Ovary (tissue), 9 donors: ENCODE measurements around the gene OTOS. TPM values are rescaled to one million over a fixed set of nuclear protein-coding genes. Genes with fewer than 3 reads are reported as not detected.

Source experiments
- DNase-seq, 5 donors: peaks; one replicate each; pipeline ENCODE4 v3.0.0-alpha.2; 2019 to 2020
- H3K27ac ChIP-seq, 2 donors: fragments of 200-600 bp; one replicate each; pipeline versions ENCODE4 v1.5.1 to v1.8.0; 2019 to 2022
- H3K27me3 ChIP-seq: fragments of 200-600 bp; one replicate; pipeline ENCODE4 v1.8.0; 2022
- H3K36me3 ChIP-seq: fragments of 200-600 bp; sonication (generic); one replicate; pipeline ENCODE4 v1.5.1; 2019
- H3K4me1 ChIP-seq: one replicate; pipeline ENCODE4 v1.8.1; 2013; ENCODE audit warnings: mild to moderate bottlenecking, moderate library complexity; ENCODE audit not compliant: insufficient read depth
- H3K4me3 ChIP-seq: fragments of 200-600 bp; sonication (generic); one replicate; pipeline ENCODE4 v1.5.1; 2017
- H3K9me3 ChIP-seq, 2 donors: fragments of 200-600 bp in 1 of 2; sonication (generic) in 1 of 2; one replicate each; pipeline versions ENCODE4 v1.5.1 to v1.8.1; 2013 to 2019; ENCODE audit warnings: mild to moderate bottlenecking in 1 of 2, moderate library complexity in 1 of 2
- CTCF ChIP-seq, 3 donors: fragments of 450-650 bp in 2 of 3; fragments of 200-600 bp in 1 of 3; IDR thresholded peaks; one replicate each; pipeline versions ENCODE4 v1.5.1 to v1.8.0; 2016 to 2022; ENCODE audit warnings: antibody characterized with exemption in 3 of 3, mild to moderate bottlenecking in 1 of 3
- EP300 ChIP-seq: sonication (generic); formaldehyde crosslinking; IDR thresholded peaks from one replicate; pipeline ENCODE4 v1.6.1; 2017; ENCODE audit warnings: antibody characterized with exemption
- POLR2A ChIP-seq: fragments of 450-650 bp; IDR thresholded peaks from one replicate; pipeline ENCODE4 v1.6.1; 2017; ENCODE audit warnings: antibody characterized with exemption, mild to moderate bottlenecking, moderate library complexity
- WGBS, 3 donors: extraction: QIAGEN DNeasy Blood & Tissue Kit in 1 of 3; methylation state at CpG; one replicate each; pipeline versions ENCODE4 v1.1.5 to v1.1.7; 2013 to 2017; 5-methylcytosine and 5-hydroxymethylcytosine counted together
- intact Hi-C, 4 donors: fragments of 100-400 bp; cut with DNase I; formaldehyde crosslinking; loops; one replicate each; pipeline versions ENCODE4 v1.11.0 to v1.15.1; 2022 to 2023
- polyA plus RNA-seq, 2 donors: library from polyadenylated mRNA; stranded (reverse); fragments of 200-250 nt in 1 of 2; fragments of 350-450 nt in 1 of 2; fragmentation: Illumina TruSeq in 1 of 2; extraction: RNeasy Lipid Tissue Mini Kit (QIAGEN cat#74804) in 1 of 2; gene quantifications; one replicate each; pipeline ENCODE4 v1.2.3, GENCODE V29; 2013 to 2014
- total RNA-seq, 7 donors: library from RNA; depleted of rRNA in 2 of 7; stranded (reverse); fragments of >200 nt in 2 of 7; fragmentation: NEBNext Ultra II Directional in 3 of 7; extraction: Animal tissue kit (Norgen Biotek cat#: 25700) in 3 of 7; gene quantifications; one replicate each; pipeline versions ENCODE4 v1.1.0 to v1.2.4, GENCODE V29; 2016 to 2023
- donor health status: DM: no; HTN: no; CAD: no; lungs with moderate emphysema.
- donor health status: DM: no; HTN: no; CAD: no.
- donor health status: Bipolar disorder and iron deficiency.
- donor health status: DM: yes; HTN: yes; CAD: no.
- donor health status: DM: no; HTN: no; CAD: no.
- donor health status: DM: yes; HTN: yes; CAD: no.

OTOS gene
- total and polyA plus RNA-seq, 9 donors, result not detected

- no peak overlapping the region for H3K4me3 ChIP-seq
- 57 to 61% (median 58%) methylated on average over 3 of the region's 3 CpGs for WGBS, 3 donors
- DNase-seq, result no peak
- no peaks in the 10 kb centered on the region for H3K27me3 ChIP-seq
- peaks cover 0 to 4% of the 10 kb centered on the region in 2 donors for H3K9me3 ChIP-seq
- H3K4me1 ChIP-seq, result no peaks in the 10 kb centered on the region
- no peaks in the 10 kb centered on the region for H3K36me3 ChIP-seq
- intact Hi-C loops, result no loop called here
- no peak overlapping the region for H3K27ac ChIP-seq
- no peak for TF ChIP-seq EP300
- no peak for TF ChIP-seq POLR2A
- no peak for TF ChIP-seq CTCF (IDR thresholded peaks at IDR 0.05)
Observed at GRCh38 chr2:240184656-240185055, 44.2 kb upstream of the OTOS start.

GRCh38 chr2:240183875-240184590 lies 43.6 kb upstream of the OTOS start:
- Histone ChIP-seq H3K27ac (no peak overlapping the region), H3K36me3 (no peaks in the 10 kb centered on the region), H3K4me3 (no peak overlapping the region), H3K9me3 (peaks cover 0 to 4% of the 10 kb centered on the region in 2 donors), H3K27me3 (no peaks in the 10 kb centered on the region), H3K4me1 (no peaks in the 10 kb centered on the region)
- 81 to 89% (median 85%) methylated on average over 13 of the region's 13 CpGs for WGBS, 3 donors
- peak in 1 of 5 donors; percentile 9 for DNase-seq
- intact Hi-C loops, result no loop called here
- TF ChIP-seq POLR2A (no peak), EP300 (no peak), CTCF (IDR thresholded peaks at IDR 0.05) (no peak)

- no peak for TF ChIP-seq POLR2A
- no peak for TF ChIP-seq EP300
- TF ChIP-seq CTCF (IDR thresholded peaks at IDR 0.05), result no peak
- DNase-seq, result peak in 1 of 5 donors; percentile 6
- no peak overlapping the region for H3K4me3 ChIP-seq
- intact Hi-C loops, result no loop called here
- 70 to 75% (median 74%) methylated on average over 22 of the region's 22 CpGs for WGBS, 3 donors
- no peaks in the 10 kb centered on the region for H3K36me3 ChIP-seq
- H3K27me3 ChIP-seq, result no peaks in the 10 kb centered on the region
- no peaks in the 10 kb centered on the region for H3K4me1 ChIP-seq
- H3K27ac ChIP-seq, result no peak overlapping the region
- H3K9me3 ChIP-seq, result peaks cover 0 to 3% of the 10 kb centered on the region in 2 donors
Observed at GRCh38 chr2:240183006-240183874, 42.8 kb upstream of the OTOS start.

GRCh38 chr2:240182476-240182875 lies 42.0 kb upstream of the OTOS start:
- TF ChIP-seq EP300 (no peak), CTCF (IDR thresholded peaks at IDR 0.05) (no peak), POLR2A (no peak)
- DNase-seq, result no peak
- intact Hi-C loops, result no loop called here
- Histone ChIP-seq H3K4me1 (no peaks in the 10 kb centered on the region), H3K27me3 (no peaks in the 10 kb centered on the region), H3K36me3 (no peaks in the 10 kb centered on the region), H3K4me3 (no peak overlapping the region), H3K9me3 (no peaks in the 10 kb centered on the region), H3K27ac (no peak overlapping the region)
- WGBS, 3 donors, result 82 to 85% (median 83%) methylated on average over 4 of the region's 4 CpGs
